RWPE1 (cell line): ENCODE measurements around the gene CEP135.
"Not testable (repeated sequence)": the region's sequence is repeated elsewhere in the genome, so short reads cannot be mapped to it uniquely, and the experiment has no call there.

Experiments used
- CTCF ChIA-PET: fragments of 350-600 bp; sonication (Branson Sonifier 250); formaldehyde crosslinking; extraction: SDS; loops from one replicate; lab custom pipeline; 2021; lab: Yijun Ruan, JAX
- POLR2A ChIA-PET: fragments of 400-600 bp; formaldehyde crosslinking; extraction: SDS; loops from one replicate; lab custom pipeline; 2020; ENCODE audit warnings: antibody characterized with exemption; ENCODE audit not compliant: low non-redundant PET; lab: Yijun Ruan, JAX
- DNase-seq: peaks from one replicate; pipeline ENCODE4 v3.0.0; 2012; ENCODE audit warnings: low spot score
- H3K27ac ChIP-seq: fragments of 450-650 bp; 2 replicates; pipeline ENCODE4 v1.5.1; 2017
- CTCF ChIP-seq: fragments of 450-650 bp; conservative IDR thresholded peaks from 2 replicates; pipeline ENCODE4 v1.5.1; 2017; ENCODE audit warnings: low read depth, mild to moderate bottlenecking

The CEP135 gene

GRCh38 chr4:55933611-55934010 lies 15.1 kb upstream of the CEP135 start:
- no peak for DNase-seq
- no peak overlapping the region for H3K27ac ChIP-seq
- CTCF ChIA-PET, result interaction anchor here (0.6 to 0.7 kb wide), 2 partner anchors 368 to 903 kb away, joined by 3 read pairs; no protein-coding TSS in a partner anchor
- POLR2A ChIA-PET, result no interaction called here
- TF ChIP-seq CTCF, result no peak

GRCh38 chr4:55935907-55936306 lies 12.8 kb upstream of the CEP135 start:
- CTCF ChIA-PET, H3K27ac ChIP-seq, POLR2A ChIA-PET, DNase-seq: not testable (repeated sequence)

- POLR2A ChIA-PET, result no interaction called here
- TF ChIP-seq CTCF, result no peak
- no peak overlapping the region for H3K27ac ChIP-seq
- no peak for DNase-seq
- CTCF ChIA-PET, result no interaction called here
These were observed 10.3 kb upstream of the CEP135 start for GRCh38 chr4:55938481-55938880.

- no peak for TF ChIP-seq CTCF
- ChIA-PET POLR2A (no interaction called here), CTCF (no interaction called here)
- H3K27ac ChIP-seq, result no peak overlapping the region
- DNase-seq, result no peak
These were observed 9.3 kb upstream of the CEP135 start for GRCh38 chr4:55939421-55939820.

GRCh38 chr4:55941881-55942396 lies 6.8 kb upstream of the CEP135 start:
- DNase-seq, result no peak
- TF ChIP-seq CTCF, result no peak
- H3K27ac ChIP-seq, result no peak overlapping the region
- CTCF ChIA-PET, result interaction anchor here (0.6 to 0.7 kb wide), 2 partner anchors 19 to 880 kb away, joined by 3 to 4 read pairs; no protein-coding TSS in a partner anchor
- POLR2A ChIA-PET, result no interaction called here

- CTCF ChIA-PET, result no interaction called here
- H3K27ac ChIP-seq, result peak overlapping the region; percentile 73; the same call in 1 of the 2 replicates
- no peak for DNase-seq
- no peak for TF ChIP-seq CTCF
- POLR2A ChIA-PET, result no interaction called here
These were observed 1.4 kb upstream of the CEP135 start for GRCh38 chr4:55947254-55947882.

GRCh38 chr4:55947912-55948725 lies 626 bp upstream of the CEP135 start:
- ChIA-PET POLR2A (no interaction called here), CTCF (interaction anchor here (0.5 to 1.3 kb wide), 12 partner anchors 8 to 788 kb away, joined by 3 to 8 read pairs (median 4); partner anchors contain the start of gene AASDH)
- H3K27ac ChIP-seq, result peak overlapping the region; percentile 99
- peak; percentile 77 for DNase-seq
- no peak for TF ChIP-seq CTCF
